Activated B cell treated with CpG ODN at 0.5 μM for 24 hours (primary cell): Measurements from ENCODE around the gene LHX4. TPM values are rescaled to one million over a fixed set of nuclear protein-coding genes. Genes with fewer than 3 reads are reported as not detected.

Source experiments
- ATAC-seq: fragments of 200-7000 bp; cut with Tn5 transposase; one replicate; pipeline ENCODE4 v1.10.0; 2021; ENCODE audit warnings: low read depth, mild to moderate bottlenecking, moderate library complexity
- CTCF ChIA-PET: fragments of 350-600 bp; sonication (Branson Sonifier 250); formaldehyde crosslinking; loops from one replicate; lab custom pipeline; 2021; ENCODE audit warnings: antibody characterized with exemption; lab: Charles Lee
- POLR2A ChIA-PET: fragments of 350-600 bp; sonication (Branson Sonifier 250); formaldehyde crosslinking; loops from one replicate; lab custom pipeline; 2021; ENCODE audit warnings: antibody characterized with exemption; lab: Charles Lee
- DNase-seq: peaks from one replicate; pipeline ENCODE4 v3.0.0; 2022
- H3K27ac Mint-ChIP-seq: one replicate; pipeline ENCODE4 v1.8.0; 2020; ENCODE audit warnings: mixed read lengths
- H3K27me3 Mint-ChIP-seq: one replicate; pipeline ENCODE4 v1.8.0; 2021; ENCODE audit warnings: mixed read lengths
- H3K36me3 Mint-ChIP-seq: one replicate; pipeline ENCODE4 v1.8.0; 2021; ENCODE audit warnings: low read depth, mixed read lengths
- H3K4me1 Mint-ChIP-seq: one replicate; pipeline ENCODE4 v1.8.0; 2021; ENCODE audit warnings: mixed read lengths
- H3K4me3 Mint-ChIP-seq: one replicate; pipeline ENCODE4 v1.8.0; 2020; ENCODE audit warnings: mild to moderate bottlenecking, mixed read lengths
- H3K9me3 Mint-ChIP-seq: one replicate; pipeline ENCODE4 v1.8.0; 2020; ENCODE audit warnings: mixed read lengths
- intact Hi-C: fragments of 100-400 bp; cut with micrococcal nuclease; formaldehyde crosslinking; loops from one replicate; pipeline ENCODE4 v1.15.1; 2024
- total RNA-seq: library from RNA; stranded (reverse); gene quantifications from 2 replicates; pipeline ENCODE4 v1.2.3, GENCODE V29; 2022
- TF ChIP-seq, protein P1 (sequence below): fragments of 200-600 bp; IDR thresholded peaks from one replicate; pipeline ENCODE4 v1.8.0; 2022; ENCODE audit warnings: antibody characterized with exemption, mild to moderate bottlenecking

LHX4 gene
- total RNA-seq, 1 donor from 2014 or later, result not detected

DNA sequence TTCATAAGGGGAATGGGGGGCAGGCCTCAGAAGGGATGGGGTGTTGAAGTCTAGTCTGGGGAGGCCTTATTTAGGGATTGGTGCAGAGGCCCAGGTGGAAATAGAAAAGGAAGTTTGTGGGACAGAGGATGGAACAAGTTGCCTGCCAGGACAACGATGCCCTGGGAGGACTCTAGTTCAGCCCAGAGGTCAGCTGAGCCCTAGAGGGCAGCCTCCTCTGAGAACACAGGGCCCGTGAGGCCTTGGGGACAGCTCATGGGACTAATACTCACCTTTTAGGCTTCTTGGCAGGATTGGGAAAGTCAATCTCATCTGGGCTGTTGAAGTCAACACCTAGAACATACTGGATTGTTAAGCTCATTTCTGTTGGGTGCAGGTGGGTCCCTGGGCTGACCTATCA, 43.0 kb downstream of the LHX4 start:
- no peak for ATAC-seq
- Mint-ChIP-seq H3K27me3 (no peaks in the 10 kb centered on the region), H3K4me1 (no peaks in the 10 kb centered on the region), H3K4me3 (no peak overlapping the region), H3K27ac (no peak overlapping the region), H3K9me3 (no peaks in the 10 kb centered on the region), H3K36me3 (peaks cover 31% of the 10 kb centered on the region)
- no peak for DNase-seq
- TF ChIP-seq, protein P1, sequence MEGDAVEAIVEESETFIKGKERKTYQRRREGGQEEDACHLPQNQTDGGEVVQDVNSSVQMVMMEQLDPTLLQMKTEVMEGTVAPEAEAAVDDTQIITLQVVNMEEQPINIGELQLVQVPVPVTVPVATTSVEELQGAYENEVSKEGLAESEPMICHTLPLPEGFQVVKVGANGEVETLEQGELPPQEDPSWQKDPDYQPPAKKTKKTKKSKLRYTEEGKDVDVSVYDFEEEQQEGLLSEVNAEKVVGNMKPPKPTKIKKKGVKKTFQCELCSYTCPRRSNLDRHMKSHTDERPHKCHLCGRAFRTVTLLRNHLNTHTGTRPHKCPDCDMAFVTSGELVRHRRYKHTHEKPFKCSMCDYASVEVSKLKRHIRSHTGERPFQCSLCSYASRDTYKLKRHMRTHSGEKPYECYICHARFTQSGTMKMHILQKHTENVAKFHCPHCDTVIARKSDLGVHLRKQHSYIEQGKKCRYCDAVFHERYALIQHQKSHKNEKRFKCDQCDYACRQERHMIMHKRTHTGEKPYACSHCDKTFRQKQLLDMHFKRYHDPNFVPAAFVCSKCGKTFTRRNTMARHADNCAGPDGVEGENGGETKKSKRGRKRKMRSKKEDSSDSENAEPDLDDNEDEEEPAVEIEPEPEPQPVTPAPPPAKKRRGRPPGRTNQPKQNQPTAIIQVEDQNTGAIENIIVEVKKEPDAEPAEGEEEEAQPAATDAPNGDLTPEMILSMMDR, result no peak
- intact Hi-C loops, result no loop called here
- ChIA-PET POLR2A (no interaction called here), CTCF (no interaction called here)

DNA sequence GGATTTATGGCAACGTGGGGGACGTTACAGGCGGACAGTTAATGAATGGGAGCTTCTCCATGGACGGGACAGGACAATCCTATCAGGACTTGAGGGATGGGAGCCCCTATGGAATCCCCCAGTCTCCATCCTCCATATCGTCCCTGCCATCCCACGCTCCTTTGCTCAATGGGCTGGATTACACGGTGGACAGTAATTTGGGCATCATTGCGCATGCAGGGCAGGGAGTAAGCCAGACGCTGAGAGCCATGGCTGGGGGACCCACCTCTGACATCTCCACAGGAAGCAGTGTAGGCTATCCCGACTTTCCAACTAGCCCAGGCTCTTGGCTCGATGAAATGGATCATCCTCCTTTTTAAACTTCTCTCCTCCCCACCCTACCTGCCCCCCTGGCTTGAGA, 44.2 kb downstream of the LHX4 start:
- ChIA-PET CTCF (no interaction called here), POLR2A (no interaction called here)
- Mint-ChIP-seq H3K9me3 (no peaks in the 10 kb centered on the region), H3K4me3 (no peak overlapping the region), H3K27ac (no peak overlapping the region), H3K4me1 (peaks cover 6% of the 10 kb centered on the region), H3K27me3 (no peaks in the 10 kb centered on the region), H3K36me3 (peaks cover 35% of the 10 kb centered on the region)
- ATAC-seq (no peak), DNase-seq (no peak)
- intact Hi-C loops, result no loop called here
- TF ChIP-seq, protein P1, result no peak

DNA sequence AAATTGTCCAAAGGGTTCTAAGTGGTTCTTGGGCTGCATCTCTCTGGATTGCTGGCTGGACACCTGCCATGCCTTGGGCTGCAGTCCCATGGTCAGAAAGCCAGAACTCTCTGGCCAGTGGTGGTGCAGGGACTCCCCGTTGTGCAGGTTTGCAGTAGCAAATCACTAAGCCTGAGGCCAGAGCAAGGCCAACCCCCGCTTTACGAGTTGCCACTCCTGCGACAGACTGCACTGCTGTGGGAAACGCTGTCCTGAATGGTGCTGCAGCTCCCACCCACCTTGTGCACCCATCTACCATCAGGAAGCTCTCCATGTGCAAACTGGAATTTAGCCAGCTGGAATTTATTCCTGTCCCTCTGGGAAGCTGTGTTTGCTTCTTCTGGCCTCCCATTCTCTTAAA, 45.7 kb downstream of the LHX4 start:
- H3K36me3 Mint-ChIP-seq, result peaks cover 41% of the 10 kb centered on the region
- no peak overlapping the region for H3K27ac Mint-ChIP-seq
- H3K4me3 Mint-ChIP-seq, result no peak overlapping the region
- POLR2A ChIA-PET, result no interaction called here
- CTCF ChIA-PET, result no interaction called here
- intact Hi-C loops, result no loop called here
- TF ChIP-seq, protein P1, result no peak
- H3K4me1 Mint-ChIP-seq, result peaks cover 10% of the 10 kb centered on the region
- no peaks in the 10 kb centered on the region for H3K9me3 Mint-ChIP-seq
- no peaks in the 10 kb centered on the region for H3K27me3 Mint-ChIP-seq
- DNase-seq (no peak), ATAC-seq (no peak)

DNA sequence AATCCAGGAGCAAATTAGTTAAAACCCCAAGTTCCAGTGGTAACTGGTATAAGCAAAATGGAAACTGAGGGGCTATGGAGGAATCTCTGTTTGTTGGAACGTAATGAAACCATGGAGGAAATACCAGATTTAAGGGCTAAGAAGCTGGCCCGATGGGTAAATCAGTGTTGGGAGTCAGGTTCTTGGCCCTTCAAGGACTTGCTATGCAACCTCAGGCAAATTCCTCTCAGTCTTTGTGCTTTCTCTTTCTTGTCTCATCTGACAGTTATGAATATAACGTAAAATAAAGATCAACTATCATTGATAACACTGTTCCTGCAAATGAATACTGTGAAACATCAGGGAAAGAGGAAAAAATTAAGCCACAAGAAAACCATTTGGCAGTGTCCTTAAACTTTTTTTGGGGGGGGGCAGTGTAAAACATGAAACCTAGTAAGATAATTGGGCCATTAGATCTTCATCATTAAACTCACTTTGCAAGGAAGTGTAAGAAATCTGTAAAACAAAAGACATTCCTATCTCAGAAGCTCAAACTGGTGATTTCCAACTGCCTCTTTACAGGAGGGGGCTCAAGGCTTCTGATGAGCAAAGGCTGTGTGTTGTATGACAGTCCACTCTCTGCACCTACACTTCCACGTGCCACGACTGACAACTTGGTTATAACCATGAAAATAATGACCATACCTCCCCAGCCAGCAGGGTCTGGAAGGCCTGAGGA, 47.6 kb downstream of the LHX4 start:
- Mint-ChIP-seq H3K4me3 (no peak overlapping the region), H3K27ac (no peak overlapping the region), H3K4me1 (peaks cover 11% of the 10 kb centered on the region), H3K9me3 (no peaks in the 10 kb centered on the region), H3K36me3 (peaks cover 51% of the 10 kb centered on the region), H3K27me3 (no peaks in the 10 kb centered on the region)
- ATAC-seq (no peak), DNase-seq (no peak)
- intact Hi-C loops, result no loop called here
- ChIA-PET POLR2A (no interaction called here), CTCF (no interaction called here)
- TF ChIP-seq, protein P1, result no peak

DNA sequence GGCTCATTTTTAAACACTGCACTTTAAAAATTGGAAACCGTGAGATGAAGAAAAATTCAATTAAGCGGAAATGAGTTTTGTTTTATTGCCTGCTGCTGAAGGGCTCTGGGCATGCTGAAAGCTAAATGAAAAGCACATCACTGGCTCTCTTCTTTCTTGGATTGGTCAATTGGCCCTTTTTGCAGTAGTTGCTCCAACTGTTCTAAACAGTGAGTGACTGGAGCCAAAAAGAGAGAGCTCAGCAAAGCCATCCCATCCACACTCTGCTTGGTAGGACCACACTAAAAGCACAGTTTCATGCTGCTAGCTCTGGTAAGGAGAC, 48.1 kb downstream of the LHX4 start:
- Mint-ChIP-seq H3K4me1 (peaks cover 11% of the 10 kb centered on the region), H3K27me3 (no peaks in the 10 kb centered on the region), H3K4me3 (no peak overlapping the region), H3K9me3 (no peaks in the 10 kb centered on the region), H3K27ac (no peak overlapping the region), H3K36me3 (peaks cover 54% of the 10 kb centered on the region)
- intact Hi-C loops, result no loop called here
- CTCF ChIA-PET, result no interaction called here
- no peak for DNase-seq
- ATAC-seq, result no peak
- TF ChIP-seq, protein P1, result no peak
- POLR2A ChIA-PET, result no interaction called here
